ENCODE results near the gene PLA2G15.

The PLA2G15 gene

DNA sequence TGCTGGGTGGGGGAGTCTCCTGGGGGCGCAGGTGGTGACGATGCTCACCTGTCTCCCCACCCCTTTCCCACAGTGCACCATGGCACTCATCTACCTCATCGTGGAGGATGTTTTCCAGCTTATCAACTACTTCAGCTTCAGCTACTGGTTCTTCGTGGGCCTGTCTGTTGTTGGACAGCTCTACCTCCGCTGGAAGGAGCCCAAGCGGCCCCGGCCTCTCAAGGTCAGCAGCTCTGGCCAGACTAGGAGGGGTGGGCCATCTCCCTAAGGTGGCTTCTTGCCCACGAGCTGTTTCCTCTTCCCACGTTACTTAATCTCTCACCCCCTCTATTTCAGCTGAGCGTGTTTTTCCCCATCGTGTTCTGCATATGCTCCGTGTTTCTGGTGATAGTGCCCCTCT, 51.1 kb downstream of the PLA2G15 start:
- DNase-seq (ENCODE audit: extremely low read depth in 1 of 2, low read depth in 1 of 2) = no peak

GRCh38 chr16:68296693-68297092, 51.5 kb downstream of the PLA2G15 start:
- DNase-seq (ENCODE audit: extremely low read depth in 1 of 2, low read depth in 1 of 2) = no peak

DNA sequence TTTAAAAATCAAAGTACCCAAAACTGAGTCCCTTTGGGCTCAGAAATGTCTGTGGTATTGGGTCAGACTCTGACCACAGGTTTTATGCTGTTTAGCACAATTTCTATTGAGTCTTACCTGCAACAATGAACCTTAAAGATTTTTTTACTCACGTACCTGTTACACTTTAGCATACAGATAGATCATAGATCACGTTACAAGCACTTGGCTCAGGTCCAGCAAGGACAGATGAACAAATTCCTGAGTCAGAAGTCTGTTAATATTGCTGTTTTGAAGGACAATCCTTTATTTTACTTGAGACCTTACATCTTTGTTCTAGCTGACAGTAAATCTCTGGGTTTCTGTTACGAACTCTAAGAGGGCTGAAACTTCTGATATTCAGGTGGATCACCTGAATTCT, 52.7 kb downstream of the PLA2G15 start:
- no peak for DNase-seq (ENCODE audit: extremely low read depth in 1 of 2, low read depth in 1 of 2)

GRCh38 chr16:68298312-68298711, 53.1 kb downstream of the PLA2G15 start:
- no peak for DNase-seq (ENCODE audit: extremely low read depth in 1 of 2, low read depth in 1 of 2)

DNA sequence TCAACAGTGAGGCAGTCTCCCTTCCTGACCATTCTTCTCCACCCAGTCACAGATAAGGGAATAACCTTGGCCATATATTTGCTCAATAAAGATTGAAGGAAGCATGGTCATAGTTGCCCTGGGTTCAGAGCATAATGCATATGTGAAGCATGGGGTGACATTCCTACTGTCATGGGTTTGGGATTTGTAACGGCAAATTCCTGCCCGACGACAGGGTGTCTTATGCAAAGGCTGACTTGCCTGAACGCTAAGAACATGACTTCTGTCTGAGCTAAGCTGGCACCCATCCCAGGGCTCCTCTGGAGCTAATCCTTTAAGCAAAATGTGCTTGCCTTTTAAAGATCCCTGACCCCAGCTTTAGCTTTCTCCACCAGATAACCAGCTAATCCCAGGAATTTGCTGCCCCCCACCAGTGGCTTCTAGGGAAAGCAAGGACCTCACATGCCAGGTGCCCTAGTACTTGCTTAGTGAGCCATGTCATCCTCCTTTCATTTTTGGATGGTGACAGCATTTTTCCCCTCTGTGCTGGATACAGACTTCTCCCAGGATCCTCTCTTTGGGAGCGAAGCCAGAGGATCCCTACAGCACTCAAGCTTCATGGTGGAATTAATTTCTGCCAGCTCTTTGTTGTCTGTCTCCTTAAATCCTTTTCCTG, 53.9 kb downstream of the PLA2G15 start:
- DNase-seq (ENCODE audit: extremely low read depth in 1 of 2, low read depth in 1 of 2) = no peak

GRCh38 chr16:68299571-68300453, 54.6 kb downstream of the PLA2G15 start:
- DNase-seq (ENCODE audit: extremely low read depth in 1 of 2, low read depth in 1 of 2) = no peak

DNA sequence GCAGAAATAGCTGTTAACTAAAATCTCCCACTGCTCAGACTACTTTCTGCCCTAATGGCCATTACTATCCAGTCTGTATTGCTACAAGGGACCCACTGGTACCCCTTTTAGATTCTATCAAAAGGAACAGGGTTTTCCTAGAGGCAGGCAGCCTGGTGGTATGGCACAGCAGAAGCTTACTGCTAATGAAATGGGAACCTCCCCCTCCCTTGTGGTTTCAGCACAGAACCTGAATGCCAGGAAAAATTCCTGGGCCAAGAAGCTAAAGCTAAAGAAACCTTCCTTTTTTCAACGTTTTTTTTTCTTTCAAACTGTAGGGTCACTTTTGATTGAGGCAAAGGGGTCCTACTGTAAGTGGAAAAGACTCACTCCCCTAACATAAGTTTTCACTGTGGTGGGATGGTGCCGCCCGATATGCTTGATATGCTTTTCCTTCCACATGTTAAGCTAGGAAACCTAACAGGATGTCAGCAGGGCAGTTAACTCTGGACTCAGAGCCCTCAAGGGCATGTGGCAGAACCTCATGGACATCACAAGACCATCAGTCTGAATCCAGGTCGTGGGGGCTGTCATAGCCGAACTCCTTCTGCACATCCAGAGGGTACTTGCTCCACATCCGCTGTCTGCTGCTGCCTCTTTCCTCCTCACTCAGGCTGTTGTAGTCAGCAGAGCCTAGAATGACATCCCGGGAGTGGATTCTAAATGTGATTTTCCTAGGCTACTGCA, 55.7 kb downstream of the PLA2G15 start:
- DNase-seq (ENCODE audit: extremely low read depth in 1 of 2, low read depth in 1 of 2) = no peak

- no peak for DNase-seq (ENCODE audit: extremely low read depth in 1 of 2, low read depth in 1 of 2)
These were observed 61.5 kb downstream of the PLA2G15 start for GRCh38 chr16:68306633-68307032.

DNA sequence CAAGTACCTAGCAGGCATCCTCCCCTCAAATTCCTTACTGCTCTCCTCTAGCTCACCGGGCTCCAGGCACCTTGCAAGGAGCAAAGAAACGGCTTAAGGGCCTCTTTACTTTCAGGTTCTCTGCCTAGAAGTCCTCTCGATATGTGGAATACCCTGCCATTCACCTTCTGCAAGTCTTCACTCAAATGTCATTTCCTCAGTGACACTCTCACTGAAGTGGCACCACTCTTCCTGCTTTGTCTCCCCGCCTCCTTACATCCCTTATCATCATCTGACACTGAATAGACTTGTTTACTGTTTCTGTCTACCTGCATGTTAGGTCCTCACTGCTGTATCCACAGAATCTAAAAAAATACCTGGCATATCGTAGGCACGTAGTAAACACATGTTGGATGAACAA, 64.6 kb downstream of the PLA2G15 start:
- DNase-seq (ENCODE audit: extremely low read depth in 1 of 2, low read depth in 1 of 2) = no peak

GRCh38 chr16:68310437-68310773, 65.2 kb downstream of the PLA2G15 start:
- no peak for DNase-seq (ENCODE audit: extremely low read depth in 1 of 2, low read depth in 1 of 2)
